ENCODE measurements around the gene MACROH2A2.
"Not testable (repeated sequence)": the region's sequence is repeated elsewhere in the genome, so short reads cannot be mapped to it uniquely, and the experiment has no call there.

The MACROH2A2 gene

DNA sequence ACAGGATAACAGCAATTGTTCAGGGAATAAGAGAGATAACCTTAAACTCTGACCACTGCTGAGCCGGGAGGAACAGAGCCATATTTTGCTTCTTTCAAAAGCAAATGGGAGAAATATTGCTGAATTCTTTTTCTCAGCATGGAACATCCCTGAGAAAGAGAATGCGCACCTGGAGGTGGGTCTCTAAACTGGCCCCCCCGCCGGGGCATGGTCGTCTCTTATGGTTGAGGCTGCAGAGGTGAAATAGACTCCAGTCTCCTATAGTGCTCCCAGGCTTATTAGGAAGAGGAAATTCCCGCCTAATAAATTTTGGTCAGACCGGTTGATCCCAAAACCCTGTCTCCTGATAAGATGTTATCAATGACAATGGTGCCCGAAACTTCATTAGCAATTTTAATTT lies 10.9 kb upstream of the MACROH2A2 start:
- DNase-seq; H3K27ac ChIP-seq (ENCODE audit: low read length, poor library complexity, severe bottlenecking); H2AFZ ChIP-seq (ENCODE audit: low read depth, low read length); H4K91ac ChIP-seq (ENCODE audit: low read length); H2BK120ac ChIP-seq (ENCODE audit: low read depth, low read length); H3K4ac ChIP-seq (ENCODE audit: low read depth in 1 of 2, low read length in 2 of 2); H3K14ac ChIP-seq (ENCODE audit: low read length in 2 of 2); H3K4me1 ChIP-seq (ENCODE audit: control insufficient read depth, insufficient read depth, low read depth, low read length); H4K8ac ChIP-seq (ENCODE audit: low read length); H3K4me3 ChIP-seq (ENCODE audit: insufficient read depth in 1 of 2, low read depth in 1 of 2, low read length in 2 of 2); H3K18ac ChIP-seq (ENCODE audit: low read depth in 1 of 2, low read length in 2 of 2); H2BK5ac ChIP-seq (ENCODE audit: low read depth, low read length, poor library complexity, severe bottlenecking); H2AK5ac ChIP-seq (ENCODE audit: low read length, severe bottlenecking); H2BK15ac ChIP-seq (ENCODE audit: low read depth, poor library complexity, severe bottlenecking); H3K9ac ChIP-seq (ENCODE audit: low read length); H3K36me3 ChIP-seq (ENCODE audit: control insufficient read depth in 1 of 2, insufficient read depth in 2 of 2, low read depth in 1 of 2, low read length in 2 of 2); H3K4me2 ChIP-seq (ENCODE audit: low read length, poor library complexity, severe bottlenecking); H2BK12ac ChIP-seq (ENCODE audit: low read length in 2 of 2); H3K23ac ChIP-seq (ENCODE audit: low read length in 2 of 2); H3K79me1 ChIP-seq (replicated peaks; ENCODE audit: low read length, poor library complexity, severe bottlenecking): not testable (repeated sequence)
- Histone ChIP-seq H3K9me3 (ENCODE audit: control insufficient read depth, low read length) (peaks cover 16% of the 10 kb centered on the region), H3K27me3 (ENCODE audit: control insufficient read depth in 1 of 2, insufficient read depth in 1 of 2, low read length in 2 of 2) (peaks cover 6 to 13% of the 10 kb centered on the region in 2 experiments)
- 78% methylated on average over 8 of the region's 8 CpGs for WGBS

DNA sequence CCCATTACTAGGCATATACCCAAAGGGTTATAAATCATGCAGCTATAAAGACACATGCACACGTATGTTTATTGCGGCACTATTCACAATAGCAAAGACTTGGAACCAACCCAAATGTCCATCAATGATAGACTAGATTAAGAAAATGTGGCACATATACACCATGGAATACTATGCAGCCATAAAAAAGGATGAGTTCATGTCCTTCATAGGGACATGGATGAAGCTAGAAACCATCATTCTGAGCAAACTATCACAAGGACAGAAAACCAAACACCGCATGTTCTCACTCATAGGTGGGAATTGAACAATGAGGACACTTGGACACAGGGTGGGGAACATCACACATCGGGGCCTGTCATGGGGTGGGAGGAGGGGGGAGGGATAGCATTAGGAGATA lies 5.6 kb upstream of the MACROH2A2 start:
- H3K18ac ChIP-seq (ENCODE audit: low read depth in 1 of 2, low read length in 2 of 2); H3K79me1 ChIP-seq (replicated peaks; ENCODE audit: low read length, poor library complexity, severe bottlenecking); H2AFZ ChIP-seq (ENCODE audit: low read depth, low read length); H2AK5ac ChIP-seq (ENCODE audit: low read length, severe bottlenecking); H3K4me2 ChIP-seq (ENCODE audit: low read length, poor library complexity, severe bottlenecking); H4K8ac ChIP-seq (ENCODE audit: low read length); H3K23ac ChIP-seq (ENCODE audit: low read length in 2 of 2); DNase-seq; H2BK5ac ChIP-seq (ENCODE audit: low read depth, low read length, poor library complexity, severe bottlenecking); H2BK15ac ChIP-seq (ENCODE audit: low read depth, poor library complexity, severe bottlenecking); H3K36me3 ChIP-seq (ENCODE audit: control insufficient read depth in 1 of 2, insufficient read depth in 2 of 2, low read depth in 1 of 2, low read length in 2 of 2); H3K4ac ChIP-seq (ENCODE audit: low read depth in 1 of 2, low read length in 2 of 2); H3K4me3 ChIP-seq (ENCODE audit: insufficient read depth in 1 of 2, low read depth in 1 of 2, low read length in 2 of 2); H3K9me3 ChIP-seq (ENCODE audit: control insufficient read depth, low read length); H3K4me1 ChIP-seq (ENCODE audit: control insufficient read depth, insufficient read depth, low read depth, low read length); H3K9ac ChIP-seq (ENCODE audit: low read length); H3K14ac ChIP-seq (ENCODE audit: low read length in 2 of 2); H4K91ac ChIP-seq (ENCODE audit: low read length); H2BK12ac ChIP-seq (ENCODE audit: low read length in 2 of 2); H2BK120ac ChIP-seq (ENCODE audit: low read depth, low read length); H3K27ac ChIP-seq (ENCODE audit: low read length, poor library complexity, severe bottlenecking): not testable (repeated sequence)
- no CpG with 5 or more reads among the region's 4 CpGs for WGBS
- H3K27me3 ChIP-seq (ENCODE audit: control insufficient read depth in 1 of 2, insufficient read depth in 1 of 2, low read length in 2 of 2), result peaks cover 13 to 29% of the 10 kb centered on the region in 2 experiments

DNA sequence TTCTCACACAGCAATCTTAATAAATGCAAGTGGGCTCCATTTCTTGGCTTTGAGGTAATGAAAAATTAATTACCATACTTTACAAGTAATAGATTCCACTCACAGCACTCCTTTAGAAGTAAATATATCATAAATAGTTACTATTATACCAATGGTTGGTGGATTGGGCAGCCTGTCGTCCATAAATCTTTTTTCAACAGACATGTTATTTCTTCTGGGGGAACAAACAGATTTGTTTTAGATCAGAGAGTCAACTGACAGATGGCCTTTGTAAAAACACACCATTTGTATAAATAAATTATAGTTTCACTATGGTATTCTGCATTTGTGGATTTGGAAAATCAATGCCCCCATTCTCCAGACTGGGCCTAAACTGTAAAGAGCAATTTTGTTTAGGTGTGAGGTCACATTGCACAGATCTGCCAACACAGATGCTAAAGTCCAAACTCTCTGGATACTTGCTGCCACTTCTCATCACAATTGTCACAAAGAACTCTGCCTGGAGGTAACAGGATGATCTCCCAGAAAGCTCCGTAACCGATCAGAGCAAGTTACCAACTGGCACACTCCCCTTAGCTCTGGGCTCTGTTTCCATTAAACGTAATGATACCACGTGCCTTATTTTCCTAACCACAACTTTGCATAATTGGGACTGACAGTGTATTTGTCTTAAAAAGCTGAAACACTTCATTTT lies 4.5 kb upstream of the MACROH2A2 start:
- DNase-seq, result no peak
- no peak overlapping the region for H3K14ac ChIP-seq (ENCODE audit: low read length in 2 of 2)
- H2BK15ac ChIP-seq (ENCODE audit: low read depth, poor library complexity, severe bottlenecking), result no peak overlapping the region
- no peak overlapping the region for H3K9ac ChIP-seq (ENCODE audit: low read length)
- no peaks in the 10 kb centered on the region for H3K9me3 ChIP-seq (ENCODE audit: control insufficient read depth, low read length)
- no peak overlapping the region for H4K91ac ChIP-seq (ENCODE audit: low read length)
- H3K27ac ChIP-seq (ENCODE audit: low read length, poor library complexity, severe bottlenecking), result no peak overlapping the region
- no peaks in the 10 kb centered on the region for H3K4me1 ChIP-seq (ENCODE audit: control insufficient read depth, insufficient read depth, low read depth, low read length)
- H2BK5ac ChIP-seq (ENCODE audit: low read depth, low read length, poor library complexity, severe bottlenecking), result no peak overlapping the region
- no peaks in the 10 kb centered on the region for H3K79me1 ChIP-seq (replicated peaks; ENCODE audit: low read length, poor library complexity, severe bottlenecking)
- no peak overlapping the region for H3K4ac ChIP-seq (ENCODE audit: low read depth in 1 of 2, low read length in 2 of 2)
- 95% methylated on average over 4 of the region's 5 CpGs for WGBS
- H3K4me3 ChIP-seq (ENCODE audit: insufficient read depth in 1 of 2, low read depth in 1 of 2, low read length in 2 of 2), result no peak overlapping the region
- H3K27me3 ChIP-seq (ENCODE audit: control insufficient read depth in 1 of 2, insufficient read depth in 1 of 2, low read length in 2 of 2), result peaks cover 10 to 24% of the 10 kb centered on the region in 2 experiments
- no peak overlapping the region for H2BK120ac ChIP-seq (ENCODE audit: low read depth, low read length)
- no peak overlapping the region for H3K4me2 ChIP-seq (ENCODE audit: low read length, poor library complexity, severe bottlenecking)
- no peak overlapping the region for H2BK12ac ChIP-seq (ENCODE audit: low read length in 2 of 2)
- H2AFZ ChIP-seq (ENCODE audit: low read depth, low read length), result no peak overlapping the region
- H2AK5ac ChIP-seq (ENCODE audit: low read length, severe bottlenecking), result no peak overlapping the region
- H3K36me3 ChIP-seq (ENCODE audit: control insufficient read depth in 1 of 2, insufficient read depth in 2 of 2, low read depth in 1 of 2, low read length in 2 of 2), result no peaks in the 10 kb centered on the region
- H4K8ac ChIP-seq (ENCODE audit: low read length), result no peak overlapping the region
- H3K23ac ChIP-seq (ENCODE audit: low read length in 2 of 2), result no peak overlapping the region
- H3K18ac ChIP-seq (ENCODE audit: low read depth in 1 of 2, low read length in 2 of 2), result no peak overlapping the region

DNA sequence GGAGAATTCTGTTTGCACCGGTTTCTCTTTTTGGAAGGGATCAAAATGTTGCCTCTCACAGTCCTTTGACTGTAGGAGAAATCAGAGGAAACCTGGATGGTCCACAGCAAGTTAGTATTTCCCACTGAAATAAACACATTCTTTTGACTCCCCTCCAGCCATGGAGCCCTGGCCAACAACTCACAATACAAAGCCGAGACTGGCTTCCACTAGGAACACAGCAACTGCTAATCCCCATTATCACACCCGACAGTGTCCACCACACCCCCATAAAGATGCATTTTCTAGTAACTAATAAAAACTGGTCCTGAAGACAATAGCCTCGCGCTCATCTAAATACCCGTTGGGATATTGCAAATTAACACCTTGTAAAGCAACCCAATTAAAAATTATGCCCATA lies 798 bp upstream of the MACROH2A2 start:
- Histone ChIP-seq H2BK120ac (ENCODE audit: low read depth, low read length) (no peak overlapping the region), H3K4me2 (ENCODE audit: low read length, poor library complexity, severe bottlenecking) (peak overlapping the region; percentile 52), H2BK5ac (ENCODE audit: low read depth, low read length, poor library complexity, severe bottlenecking) (no peak overlapping the region), H3K4me3 (ENCODE audit: insufficient read depth in 1 of 2, low read depth in 1 of 2, low read length in 2 of 2) (peak overlapping the region in 1 of 2 experiments; percentile 80), H2AK5ac (ENCODE audit: low read length, severe bottlenecking) (no peak overlapping the region), H2AFZ (ENCODE audit: low read depth, low read length) (no peak overlapping the region), H3K14ac (ENCODE audit: low read length in 2 of 2) (no peak overlapping the region), H3K27ac (ENCODE audit: low read length, poor library complexity, severe bottlenecking) (no peak overlapping the region), H4K91ac (ENCODE audit: low read length) (no peak overlapping the region), H3K27me3 (ENCODE audit: control insufficient read depth in 1 of 2, insufficient read depth in 1 of 2, low read length in 2 of 2) (peaks cover 10 to 19% of the 10 kb centered on the region in 2 experiments), H3K9ac (ENCODE audit: low read length) (no peak overlapping the region), H3K4ac (ENCODE audit: low read depth in 1 of 2, low read length in 2 of 2) (no peak overlapping the region), H3K23ac (ENCODE audit: low read length in 2 of 2) (no peak overlapping the region), H3K4me1 (ENCODE audit: control insufficient read depth, insufficient read depth, low read depth, low read length) (peaks cover 8% of the 10 kb centered on the region), H2BK12ac (ENCODE audit: low read length in 2 of 2) (no peak overlapping the region), H3K9me3 (ENCODE audit: control insufficient read depth, low read length) (no peaks in the 10 kb centered on the region), H3K36me3 (ENCODE audit: control insufficient read depth in 1 of 2, insufficient read depth in 2 of 2, low read depth in 1 of 2, low read length in 2 of 2) (no peaks in the 10 kb centered on the region), H3K79me1 (replicated peaks; ENCODE audit: low read length, poor library complexity, severe bottlenecking) (peaks cover 5% of the 10 kb centered on the region), H2BK15ac (ENCODE audit: low read depth, poor library complexity, severe bottlenecking) (no peak overlapping the region), H4K8ac (ENCODE audit: low read length) (no peak overlapping the region), H3K18ac (ENCODE audit: low read depth in 1 of 2, low read length in 2 of 2) (no peak overlapping the region)
- no peak for DNase-seq
- WGBS, result 75% methylated on average over 6 of the region's 6 CpGs
